Measurements from ENCODE around the gene ARSK.

Gene ARSK

DNA sequence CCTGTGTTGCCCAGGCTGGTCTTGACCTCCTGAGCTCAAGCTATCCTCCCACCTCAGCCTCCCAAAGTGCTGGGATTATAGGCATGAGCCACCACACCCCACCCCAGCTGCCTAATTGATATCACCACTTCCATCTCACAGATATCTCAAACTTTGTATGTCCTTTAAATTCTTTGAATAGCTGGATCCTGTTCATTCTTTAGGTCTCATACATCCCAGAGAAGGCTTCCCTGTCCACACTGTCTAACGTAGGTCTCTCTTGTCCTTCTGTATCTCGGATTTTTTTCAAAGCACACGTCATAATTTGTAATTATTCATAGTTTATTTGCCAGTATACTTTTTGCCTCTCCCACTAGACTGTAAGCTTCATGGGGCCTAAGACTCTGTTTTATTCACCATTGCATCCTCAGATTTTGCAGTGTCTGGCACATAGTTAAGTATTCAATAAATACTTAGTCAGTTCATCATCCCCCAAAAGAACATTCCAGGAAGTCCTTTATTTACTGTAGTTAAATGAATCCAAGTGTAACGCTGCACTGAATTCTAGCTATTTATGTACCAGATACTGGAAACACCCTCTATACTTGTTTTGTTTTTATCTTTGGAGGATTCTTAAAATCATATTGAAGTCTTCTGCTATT lies 10.5 kb downstream of the ARSK start:
- no peak for DNase-seq

DNA sequence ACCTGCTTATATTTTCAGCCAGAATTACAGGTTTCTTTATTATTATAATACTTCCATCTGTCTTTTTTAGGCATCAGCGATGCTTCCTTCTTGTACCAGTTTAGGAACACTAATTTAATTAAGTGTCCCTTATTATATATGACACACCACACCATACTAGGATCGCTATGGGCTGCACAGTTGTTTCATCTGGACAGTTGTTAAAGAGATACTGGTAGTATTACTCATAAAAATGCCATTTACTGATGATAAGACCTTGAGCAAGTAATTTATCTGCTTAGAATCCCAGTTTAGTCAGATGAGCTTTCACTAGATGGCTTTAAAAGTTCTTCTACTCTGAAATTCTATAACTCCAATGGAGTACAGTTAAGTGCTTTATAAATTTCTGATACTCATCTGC lies 17.1 kb downstream of the ARSK start:
- DNase-seq = no peak

DNA sequence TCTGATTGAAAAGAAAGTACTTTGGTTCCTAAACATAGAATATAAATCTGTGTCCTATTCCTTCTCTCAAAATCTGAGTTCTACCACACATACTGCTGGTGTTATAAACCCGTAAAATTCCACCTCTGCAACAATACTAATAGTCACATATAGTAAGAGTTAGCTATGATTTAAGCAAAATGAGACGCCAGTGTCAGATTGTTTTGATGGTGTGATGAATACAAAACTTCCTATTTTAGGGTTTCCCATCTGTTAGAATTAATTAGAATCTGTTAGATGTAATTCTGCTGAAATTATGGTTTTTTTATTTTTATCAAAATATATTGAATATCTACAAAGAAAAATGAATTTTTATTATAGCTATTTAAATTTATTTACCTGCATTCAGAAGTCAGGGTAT lies 26.7 kb downstream of the ARSK start:
- DNase-seq = no peak

DNA sequence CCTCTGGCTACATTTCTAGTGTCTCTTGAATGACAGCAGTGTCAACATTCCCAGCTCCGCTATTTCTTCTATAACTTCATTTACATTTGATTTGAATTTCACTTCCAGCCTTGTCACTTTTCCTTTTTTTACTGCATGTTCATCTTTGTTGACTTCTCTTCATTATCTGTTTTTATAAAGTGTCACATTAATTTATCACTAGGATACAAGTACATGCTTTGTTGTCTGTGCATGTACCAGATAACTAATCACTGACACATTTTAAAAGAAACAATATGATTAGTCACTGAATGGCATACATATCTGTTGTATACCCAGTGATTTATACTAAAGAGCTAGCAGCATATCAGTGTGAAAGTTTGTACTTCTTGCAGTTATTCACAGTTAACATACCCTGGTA lies 29.1 kb downstream of the ARSK start:
- no peak for DNase-seq

DNA sequence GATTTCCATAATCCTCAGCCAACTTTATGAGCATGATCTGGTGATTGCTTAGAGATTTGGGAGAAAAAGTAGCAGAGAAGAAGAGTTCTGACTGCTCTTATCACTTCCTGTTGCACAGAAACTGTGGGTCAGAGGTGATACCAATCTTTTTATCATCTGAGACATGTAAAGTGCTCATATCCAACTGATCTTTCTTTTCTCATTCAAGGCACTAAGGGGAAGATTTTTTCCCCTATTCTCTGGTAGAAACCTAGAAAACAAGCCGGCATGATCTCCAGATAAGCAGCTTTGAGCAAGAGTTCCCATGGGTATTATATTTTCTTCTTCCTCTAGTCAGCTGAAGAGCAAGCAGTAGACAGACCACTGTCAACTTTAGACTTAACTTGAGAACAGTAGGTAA lies 36.0 kb downstream of the ARSK start:
- DNase-seq = no peak

DNA sequence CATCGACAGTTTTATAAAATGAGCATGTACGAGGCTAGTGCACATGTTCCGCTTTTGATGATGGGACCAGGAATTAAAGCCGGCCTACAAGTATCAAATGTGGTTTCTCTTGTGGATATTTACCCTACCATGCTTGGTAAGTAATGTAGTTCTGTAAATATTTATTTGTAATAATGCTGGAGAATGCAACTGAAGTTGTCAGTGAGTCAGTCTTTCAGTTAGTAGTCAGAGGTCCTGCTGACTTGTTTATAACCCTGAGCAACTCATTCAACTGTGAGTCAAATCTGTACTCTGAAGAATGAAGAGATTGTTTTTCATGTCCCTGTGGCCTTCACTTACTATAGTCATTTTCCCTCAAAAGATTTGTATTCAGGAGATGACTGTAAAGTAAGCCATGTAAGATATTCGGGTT lies 36.6 kb downstream of the ARSK start:
- no peak for DNase-seq

DNA sequence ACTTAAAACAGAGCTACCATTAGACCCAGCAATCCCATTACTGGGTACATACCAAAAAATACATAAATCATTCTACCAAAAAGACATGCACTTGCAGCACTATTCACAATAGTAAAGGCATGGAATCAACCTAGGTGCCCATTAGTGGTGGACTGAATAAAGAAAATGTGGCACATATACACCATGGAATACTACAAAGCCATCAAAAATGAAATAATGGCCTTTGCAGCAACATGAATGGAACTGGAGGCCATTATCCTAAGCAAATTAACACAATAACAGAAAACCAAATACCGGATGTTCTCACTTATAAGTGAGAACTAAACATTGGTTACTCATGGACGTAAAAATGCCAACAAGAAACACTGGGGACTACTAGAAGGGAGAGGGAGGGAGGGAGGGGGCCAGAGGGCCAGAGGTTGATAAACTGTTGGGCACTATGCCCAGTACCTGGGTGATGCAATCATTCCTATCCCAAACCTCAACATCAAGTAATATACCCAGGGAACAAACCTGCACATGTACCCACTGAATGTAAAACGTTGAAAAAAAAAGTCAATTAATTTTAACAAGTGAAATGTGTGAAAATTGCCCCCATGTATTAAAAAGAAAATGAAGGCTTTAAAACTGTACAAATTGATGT lies 40.5 kb downstream of the ARSK start:
- DNase-seq = no peak

DNA sequence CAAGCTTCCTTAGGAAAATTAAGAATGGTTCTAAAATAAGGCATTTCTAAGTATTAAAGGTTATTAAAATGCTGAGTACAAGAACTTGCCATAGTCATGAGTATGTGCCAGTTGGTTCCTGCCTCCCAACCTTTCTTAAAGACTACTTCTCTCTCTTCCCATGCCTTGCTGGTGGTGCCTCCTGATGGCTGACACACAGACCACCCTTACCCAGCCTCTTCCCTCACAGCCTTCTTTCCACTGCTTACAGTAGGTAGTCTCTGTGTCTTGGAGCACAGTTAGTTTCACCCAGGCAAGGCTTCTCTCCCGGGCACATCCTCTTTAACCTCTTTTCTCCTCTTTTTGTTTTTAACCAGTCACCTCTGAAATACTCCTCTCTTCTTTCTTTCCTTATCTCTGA lies 44.4 kb downstream of the ARSK start:
- no peak for DNase-seq

DNA sequence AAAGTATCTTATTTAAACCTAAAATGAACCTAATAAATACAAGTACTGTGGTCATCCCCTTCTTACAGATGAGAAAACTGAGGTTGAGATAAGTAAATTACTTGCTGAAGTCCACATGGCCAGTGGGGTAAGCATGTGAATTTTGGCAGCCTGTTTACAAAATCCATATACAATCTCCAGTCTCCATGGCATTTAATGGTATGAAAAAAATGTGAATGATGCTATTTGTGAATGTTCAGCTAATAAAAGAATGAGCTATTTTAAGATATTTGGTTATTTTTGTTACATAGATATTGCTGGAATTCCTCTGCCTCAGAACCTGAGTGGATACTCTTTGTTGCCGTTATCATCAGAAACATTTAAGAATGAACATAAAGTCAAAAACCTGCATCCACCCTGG lies 45.7 kb downstream of the ARSK start:
- DNase-seq = no peak

DNA sequence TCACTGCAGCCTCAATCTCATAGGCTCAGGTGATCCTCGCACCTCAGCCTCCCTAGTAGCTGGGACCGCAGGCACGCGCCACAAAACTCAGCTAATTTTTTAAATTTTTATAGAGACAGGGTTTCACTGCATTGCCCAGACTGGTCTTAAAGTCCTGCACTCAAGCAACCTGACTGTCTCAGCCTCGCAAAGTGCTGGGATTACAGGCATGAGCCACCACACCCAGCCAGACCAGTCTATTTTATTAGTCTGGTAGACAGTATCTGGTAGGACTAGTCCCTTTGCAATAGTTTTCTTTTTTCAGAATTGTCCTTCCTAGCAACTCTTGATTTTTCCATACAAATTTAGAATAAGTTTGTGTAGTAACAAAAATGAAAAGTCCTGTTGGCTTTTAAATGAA lies 50.9 kb downstream of the ARSK start:
- no peak for DNase-seq

DNA sequence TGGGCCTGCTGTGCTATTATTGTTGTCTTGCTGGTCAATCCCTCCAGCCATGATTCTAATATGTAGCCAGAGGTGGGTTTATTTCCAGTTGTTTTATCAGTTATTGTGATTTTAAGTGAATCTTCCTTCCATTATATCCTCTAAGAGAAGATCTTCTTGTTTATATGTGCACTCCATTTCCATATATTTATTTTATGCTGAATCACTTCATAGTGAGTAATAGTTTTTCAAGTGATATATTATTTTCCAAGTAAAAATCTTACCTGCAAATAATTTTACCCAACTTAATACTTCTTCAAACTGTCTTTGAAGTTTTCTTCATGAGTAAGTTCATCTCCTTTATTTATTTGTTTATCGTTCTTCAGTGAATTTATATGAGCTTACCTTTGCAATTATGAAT lies 51.5 kb downstream of the ARSK start:
- DNase-seq = no peak

DNA sequence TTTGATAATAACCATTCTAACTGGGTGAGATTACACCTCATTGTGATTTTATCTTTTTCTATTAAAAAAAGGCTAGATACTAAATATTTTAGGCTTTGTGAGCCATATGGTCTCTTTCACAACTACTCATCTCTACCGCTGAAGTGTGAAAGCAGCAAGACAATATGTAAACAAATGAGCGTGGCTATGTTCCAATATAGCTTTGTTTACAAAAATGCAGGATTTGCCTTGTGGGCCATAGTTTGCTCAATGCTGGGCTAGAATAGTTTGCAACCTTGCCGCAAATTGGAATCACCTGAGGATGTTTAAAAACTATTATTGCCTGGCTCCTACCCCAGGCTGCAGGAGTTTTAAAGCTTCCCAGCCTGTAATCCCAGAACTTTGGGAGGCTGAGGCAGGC lies 54.8 kb downstream of the ARSK start:
- DNase-seq = no peak

DNA sequence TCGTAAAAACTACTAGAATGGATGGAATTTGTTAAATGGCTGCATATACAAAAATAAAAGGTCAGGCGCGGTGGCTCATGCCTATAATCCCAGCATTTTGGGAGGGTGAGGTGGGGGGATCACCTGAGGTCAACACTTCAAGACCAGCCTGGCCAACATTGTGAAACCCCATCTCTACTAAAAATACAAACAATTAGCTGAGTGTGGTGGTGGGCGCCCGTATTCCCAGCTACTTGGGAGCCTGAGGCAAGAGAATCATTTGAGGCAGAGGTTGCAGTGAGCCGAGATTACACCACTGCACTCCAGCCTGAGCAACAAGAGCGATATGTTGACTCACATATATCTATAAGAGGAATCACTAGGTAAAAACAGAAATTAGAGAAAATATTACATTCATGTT lies 55.6 kb downstream of the ARSK start:
- no peak for DNase-seq

DNA sequence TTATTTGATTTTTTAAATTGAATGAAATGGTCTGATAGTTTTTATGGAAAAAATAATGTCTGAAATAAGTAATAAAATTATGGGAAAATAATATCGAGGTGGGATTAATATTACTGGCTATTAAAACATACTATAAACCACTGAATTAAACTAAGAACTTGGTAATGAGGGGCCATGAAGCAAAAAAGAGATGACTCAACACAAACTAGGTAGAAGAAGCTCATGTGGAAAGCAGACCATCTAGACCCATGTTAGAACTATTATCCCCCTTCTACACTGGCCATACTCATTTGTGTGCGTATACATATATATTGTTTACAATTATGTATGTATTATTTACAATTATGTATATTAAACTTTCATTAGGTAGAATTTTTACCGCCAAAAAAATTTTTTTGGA lies 56.5 kb downstream of the ARSK start:
- no peak for DNase-seq

DNA sequence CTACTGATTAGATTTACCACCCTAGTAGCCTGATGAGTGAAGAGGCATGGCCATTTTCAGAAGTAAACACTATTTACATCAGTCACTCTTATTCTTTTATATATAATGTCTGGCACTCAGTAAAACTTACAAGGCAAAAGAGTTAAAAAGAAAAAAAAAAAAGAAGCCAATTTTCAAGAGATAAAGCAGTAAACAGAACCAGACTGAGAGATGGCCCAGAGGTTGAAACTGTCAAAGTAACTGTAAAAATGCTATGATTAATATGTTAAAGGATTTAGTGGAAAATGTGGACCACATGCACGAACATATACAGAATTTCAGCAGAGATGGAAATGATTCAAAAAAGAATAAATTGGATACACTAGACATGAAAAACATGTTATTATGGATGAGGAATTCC lies 58.6 kb downstream of the ARSK start:
- DNase-seq = no peak

DNA sequence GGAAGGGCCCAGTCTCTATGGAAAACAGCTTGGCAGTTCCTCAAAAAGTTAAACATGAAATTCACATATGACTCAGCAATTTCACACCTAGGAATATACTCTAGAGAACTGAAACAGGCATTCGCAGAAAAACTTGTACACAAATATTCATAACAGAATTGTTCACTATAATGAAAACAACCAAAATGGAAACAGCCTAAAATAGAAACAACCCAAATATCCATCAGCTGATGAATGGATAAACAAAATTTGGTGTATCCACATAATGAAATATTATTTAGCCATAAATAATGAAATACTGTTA lies 60.2 kb downstream of the ARSK start:
- no peak for DNase-seq

DNA sequence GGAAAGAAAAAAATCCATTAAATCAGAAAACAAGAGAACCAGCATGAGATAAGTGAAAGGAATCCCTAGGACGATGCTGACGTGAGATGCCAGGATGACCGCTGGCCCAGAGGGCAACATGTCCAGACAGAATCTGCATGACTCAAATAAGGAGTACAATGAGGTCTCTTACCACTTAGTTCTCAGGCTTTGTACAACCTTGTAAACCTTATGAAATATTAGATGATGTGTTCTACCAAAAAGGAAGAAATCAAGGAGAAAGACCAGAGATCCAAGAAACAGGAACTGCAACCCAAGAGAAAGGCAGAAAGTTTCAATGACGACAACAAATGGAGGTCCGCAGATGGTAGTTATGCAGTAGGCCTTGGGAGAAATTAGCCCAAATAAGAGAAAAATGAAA lies 62.2 kb downstream of the ARSK start:
- no peak for DNase-seq

DNA sequence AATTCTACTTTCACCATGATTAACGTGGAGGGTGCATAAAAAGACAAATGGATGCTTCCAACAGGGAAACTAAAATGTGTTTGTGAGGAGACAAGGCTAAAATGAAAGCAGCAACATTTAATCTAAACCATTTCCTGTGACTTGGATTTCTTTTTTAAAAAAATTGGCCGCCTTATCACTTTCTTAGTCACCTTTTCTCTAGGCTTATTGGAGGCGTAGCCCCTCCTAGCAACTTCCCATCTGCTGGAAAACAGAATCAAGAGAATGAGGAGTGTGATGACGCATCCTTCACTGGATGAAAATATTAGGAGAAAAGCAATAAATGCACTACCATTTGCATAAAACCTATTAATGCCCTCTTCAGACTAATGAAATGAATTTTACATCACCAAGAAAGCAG lies 64.2 kb downstream of the ARSK start:
- DNase-seq = no peak

DNA sequence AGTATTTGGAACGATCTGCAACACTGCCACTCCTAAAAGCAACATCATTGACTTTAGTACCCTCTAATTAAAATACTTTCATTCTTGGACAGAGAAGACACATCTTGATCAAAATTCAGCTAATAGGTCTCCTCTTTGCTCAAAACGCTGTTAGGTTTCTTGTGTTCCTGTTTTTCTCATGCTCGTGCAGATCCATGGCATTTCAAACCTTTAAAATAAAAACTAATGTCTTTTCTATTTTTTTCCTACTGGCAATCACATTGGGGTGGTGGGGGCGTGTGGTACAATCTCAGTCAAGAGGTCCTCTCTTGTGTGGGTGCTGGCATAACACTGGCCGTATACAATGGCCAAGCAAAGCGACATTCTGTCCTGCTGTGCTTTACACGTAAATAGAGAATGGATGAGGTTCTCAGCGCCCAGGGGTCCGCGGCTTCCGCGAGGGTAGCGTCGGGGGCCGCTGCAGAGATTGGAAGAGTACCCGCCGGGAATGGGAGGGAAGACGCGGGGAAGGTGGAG lies 64.7 kb downstream of the ARSK start:
- DNase-seq = no peak

DNA sequence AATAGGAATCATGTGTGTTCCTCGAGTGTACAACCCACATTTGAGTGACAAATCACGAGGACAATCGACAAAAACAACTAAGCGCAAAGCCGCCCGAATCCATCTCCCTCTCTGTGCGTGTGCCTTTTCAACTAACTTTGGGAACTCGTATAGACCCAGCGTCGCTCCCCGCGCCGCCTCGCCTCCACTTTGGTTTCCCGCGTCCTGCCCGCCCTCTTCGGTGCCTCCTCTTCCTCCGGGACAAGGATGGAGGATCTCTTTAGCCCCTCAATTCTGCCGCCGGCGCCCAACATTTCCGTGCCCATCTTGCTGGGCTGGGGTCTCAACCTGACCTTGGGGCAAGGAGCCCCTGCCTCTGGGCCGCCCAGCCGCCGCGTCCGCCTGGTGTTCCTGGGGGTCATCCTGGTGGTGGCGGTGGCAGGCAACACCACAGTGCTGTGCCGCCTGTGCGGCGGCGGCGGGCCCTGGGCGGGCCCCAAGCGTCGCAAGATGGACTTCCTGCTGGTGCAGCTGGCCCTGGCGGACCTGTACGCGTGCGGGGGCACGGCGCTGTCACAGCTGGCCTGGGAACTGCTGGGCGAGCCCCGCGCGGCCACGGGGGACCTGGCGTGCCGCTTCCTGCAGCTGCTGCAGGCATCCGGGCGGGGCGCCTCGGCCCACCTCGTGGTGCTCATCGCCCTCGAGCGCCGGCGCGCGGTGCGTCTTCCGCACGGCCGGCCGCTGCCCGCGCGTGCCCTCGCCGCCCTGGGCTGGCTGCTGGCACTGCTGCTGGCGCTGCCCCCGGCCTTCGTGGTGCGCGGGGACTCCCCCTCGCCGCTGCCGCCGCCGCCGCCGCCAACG lies 65.3 kb downstream of the ARSK start, which contains the start of gene GPR150:
TSS of gene GPR150 (plus strand) at position 58 of the 840 bp plus-strand sequence. CDS start at position 247, 189 bp downstream.
- no peak for DNase-seq

DNA sequence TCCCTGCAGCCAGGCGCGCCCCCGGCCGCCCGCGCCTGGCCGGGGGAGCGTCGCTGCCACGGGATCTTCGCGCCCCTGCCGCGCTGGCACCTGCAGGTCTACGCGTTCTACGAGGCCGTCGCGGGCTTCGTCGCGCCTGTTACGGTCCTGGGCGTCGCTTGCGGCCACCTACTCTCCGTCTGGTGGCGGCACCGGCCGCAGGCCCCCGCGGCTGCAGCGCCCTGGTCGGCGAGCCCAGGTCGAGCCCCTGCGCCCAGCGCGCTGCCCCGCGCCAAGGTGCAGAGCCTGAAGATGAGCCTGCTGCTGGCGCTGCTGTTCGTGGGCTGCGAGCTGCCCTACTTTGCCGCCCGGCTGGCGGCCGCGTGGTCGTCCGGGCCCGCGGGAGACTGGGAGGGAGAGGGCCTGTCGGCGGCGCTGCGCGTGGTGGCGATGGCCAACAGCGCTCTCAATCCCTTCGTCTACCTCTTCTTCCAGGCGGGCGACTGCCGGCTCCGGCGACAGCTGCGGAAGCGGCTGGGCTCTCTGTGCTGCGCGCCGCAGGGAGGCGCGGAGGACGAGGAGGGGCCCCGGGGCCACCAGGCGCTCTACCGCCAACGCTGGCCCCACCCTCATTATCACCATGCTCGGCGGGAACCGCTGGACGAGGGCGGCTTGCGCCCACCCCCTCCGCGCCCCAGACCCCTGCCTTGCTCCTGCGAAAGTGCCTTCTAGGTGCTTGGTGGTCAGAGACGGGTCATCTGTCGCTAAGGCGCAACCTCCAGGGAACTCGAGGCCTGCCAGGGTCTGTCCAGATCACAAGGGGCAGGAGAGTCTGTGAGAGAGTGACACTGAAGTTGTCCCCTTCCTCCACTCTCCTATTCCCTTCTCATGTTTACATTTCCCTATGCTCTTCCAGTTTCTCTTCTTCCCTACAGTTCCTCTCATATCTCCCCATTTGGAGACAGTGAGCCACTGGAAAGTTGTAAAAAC lies 66.3 kb downstream of the ARSK start:
- no peak for DNase-seq

DNA sequence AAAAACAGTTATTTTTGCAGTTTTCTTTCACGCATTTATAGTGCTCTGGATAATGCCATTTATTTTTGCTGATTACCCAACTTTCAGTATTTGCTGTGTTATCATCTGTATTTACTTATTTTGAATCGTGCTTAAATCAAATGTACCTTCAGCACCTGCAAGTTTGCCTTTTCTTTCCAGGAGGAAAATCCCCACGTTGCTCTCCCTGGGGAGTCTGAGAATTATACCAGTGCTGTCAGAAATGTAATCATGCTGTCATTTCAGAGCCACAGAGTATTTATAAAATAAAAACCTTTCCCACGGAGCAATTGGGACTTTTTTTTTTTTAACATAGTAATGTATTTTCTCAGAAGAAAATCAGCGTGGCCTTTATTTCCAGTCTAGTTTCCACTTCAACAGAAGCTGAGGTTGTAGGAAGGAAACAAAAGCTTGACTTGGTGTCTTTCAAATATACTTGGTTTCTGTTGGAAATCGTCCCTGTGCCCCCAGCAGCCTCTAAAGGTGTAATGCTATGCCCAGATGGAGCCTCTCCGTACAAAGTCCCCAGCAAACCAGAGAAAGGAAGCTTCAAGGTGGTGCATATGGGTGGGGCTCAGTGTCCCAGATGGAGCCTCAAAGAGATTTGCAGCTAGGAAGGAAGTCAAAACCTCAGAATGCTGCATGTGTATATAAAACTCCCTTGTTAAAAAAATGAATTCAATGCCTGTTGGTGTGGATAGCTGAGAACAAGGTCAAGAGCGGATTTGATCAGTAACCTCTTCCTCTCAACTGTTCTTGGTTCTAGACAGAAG lies 67.1 kb downstream of the ARSK start:
- no peak for DNase-seq

Data from NCI-H524 treated with DMSO at 0.1 percent for 48 hours (cell line).